ENCODE measurements around the gene EML6.
"Not testable (repeated sequence)": the region's sequence is repeated elsewhere in the genome, so short reads cannot be mapped to it uniquely, and the experiment has no call there.

DNA sequence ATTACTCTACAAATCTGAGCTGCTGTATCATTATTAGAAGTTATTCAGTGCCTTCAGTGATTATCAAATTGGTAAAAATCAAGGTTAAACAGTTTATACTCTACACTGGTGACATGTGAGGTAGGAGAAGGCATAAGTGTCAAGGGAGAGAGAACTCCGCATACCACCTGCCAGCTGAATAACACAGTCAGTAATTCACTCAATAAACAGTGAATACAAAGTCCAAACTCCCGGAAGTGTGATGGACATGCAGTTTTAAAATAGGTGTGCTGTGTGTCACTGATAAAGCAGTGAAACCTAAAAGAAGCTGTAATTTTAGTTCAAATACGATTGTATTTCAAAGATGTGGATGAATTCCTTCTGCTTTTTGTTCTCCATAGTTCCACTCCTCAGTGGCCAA lies 149.8 kb downstream of the EML6 start:
- TF ChIP-seq, protein P1, sequence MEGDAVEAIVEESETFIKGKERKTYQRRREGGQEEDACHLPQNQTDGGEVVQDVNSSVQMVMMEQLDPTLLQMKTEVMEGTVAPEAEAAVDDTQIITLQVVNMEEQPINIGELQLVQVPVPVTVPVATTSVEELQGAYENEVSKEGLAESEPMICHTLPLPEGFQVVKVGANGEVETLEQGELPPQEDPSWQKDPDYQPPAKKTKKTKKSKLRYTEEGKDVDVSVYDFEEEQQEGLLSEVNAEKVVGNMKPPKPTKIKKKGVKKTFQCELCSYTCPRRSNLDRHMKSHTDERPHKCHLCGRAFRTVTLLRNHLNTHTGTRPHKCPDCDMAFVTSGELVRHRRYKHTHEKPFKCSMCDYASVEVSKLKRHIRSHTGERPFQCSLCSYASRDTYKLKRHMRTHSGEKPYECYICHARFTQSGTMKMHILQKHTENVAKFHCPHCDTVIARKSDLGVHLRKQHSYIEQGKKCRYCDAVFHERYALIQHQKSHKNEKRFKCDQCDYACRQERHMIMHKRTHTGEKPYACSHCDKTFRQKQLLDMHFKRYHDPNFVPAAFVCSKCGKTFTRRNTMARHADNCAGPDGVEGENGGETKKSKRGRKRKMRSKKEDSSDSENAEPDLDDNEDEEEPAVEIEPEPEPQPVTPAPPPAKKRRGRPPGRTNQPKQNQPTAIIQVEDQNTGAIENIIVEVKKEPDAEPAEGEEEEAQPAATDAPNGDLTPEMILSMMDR (optimal IDR thresholded peaks at IDR 0.05 in 1 of 3, IDR thresholded peaks at IDR 0.05 in 1 of 3, conservative IDR thresholded peaks at IDR 0.05 in 1 of 3; ENCODE audit: extremely low read depth in 1 of 3, insufficient read depth in 2 of 3, low read length in 3 of 3): not testable (repeated sequence)
- not testable (repeated sequence) for TF ChIP-seq EZH2 (IDR thresholded peaks at IDR 0.05; ENCODE audit: low read length)

Data from keratinocyte (primary cell).